Stomach (tissue), 4 donors: ENCODE results near the gene QRICH2.

ENCODE experiments used
- EP300 ChIP-seq: sonication (generic); formaldehyde crosslinking; IDR thresholded peaks from one replicate; pipeline ENCODE4 v1.6.1; 2017; ENCODE audit warnings: antibody characterized with exemption
- POLR2A ChIP-seq, 4 donors: fragments of 450-650 bp; IDR thresholded peaks; one replicate each; pipeline ENCODE4 v1.6.1; 2016; ENCODE audit warnings: antibody characterized with exemption in 4 of 4, control low read depth in 2 of 4, mild to moderate bottlenecking in 1 of 4, moderate library complexity in 1 of 4
- POLR2AphosphoS5 ChIP-seq, 3 donors: sonication (generic); formaldehyde crosslinking; IDR thresholded peaks; one replicate each; pipeline ENCODE4 v1.6.1; 2016; ENCODE audit warnings: antibody characterized with exemption in 3 of 3
- TF ChIP-seq, protein P1 (sequence below), 7 experiments: fragments of 450-650 bp in 4 of 7; fragments of 200-600 bp in 3 of 7; sonication (generic) in 3 of 7; IDR thresholded peaks; one replicate each; pipeline ENCODE4 v1.5.1; 2016 to 2019; ENCODE audit warnings: antibody characterized with exemption in 7 of 7, control low read depth in 2 of 7, mild to moderate bottlenecking in 1 of 7

DNA sequence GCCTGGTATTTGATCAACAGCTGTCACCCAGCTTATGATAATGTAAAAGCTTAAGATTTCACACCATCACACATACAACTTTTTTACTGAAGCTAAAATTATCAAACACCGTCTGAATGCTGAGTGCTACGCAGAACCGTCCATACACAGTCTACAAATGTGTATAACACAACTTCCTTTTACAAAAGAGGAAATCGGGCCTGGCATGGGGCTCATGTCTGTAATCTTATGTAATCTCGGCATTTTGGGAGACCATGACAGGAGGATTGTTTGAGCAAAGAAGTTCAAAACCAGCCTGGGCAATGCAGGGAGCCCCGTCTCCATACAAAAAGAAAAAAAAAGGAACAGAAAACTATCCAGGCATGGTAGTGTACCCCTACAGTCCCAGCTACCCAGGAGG is 19.6 kb upstream of the QRICH2 start:
- TF ChIP-seq EP300 = no peak
- no peak for TF ChIP-seq POLR2A (IDR thresholded peaks at IDR 0.05)
- TF ChIP-seq, protein P1, sequence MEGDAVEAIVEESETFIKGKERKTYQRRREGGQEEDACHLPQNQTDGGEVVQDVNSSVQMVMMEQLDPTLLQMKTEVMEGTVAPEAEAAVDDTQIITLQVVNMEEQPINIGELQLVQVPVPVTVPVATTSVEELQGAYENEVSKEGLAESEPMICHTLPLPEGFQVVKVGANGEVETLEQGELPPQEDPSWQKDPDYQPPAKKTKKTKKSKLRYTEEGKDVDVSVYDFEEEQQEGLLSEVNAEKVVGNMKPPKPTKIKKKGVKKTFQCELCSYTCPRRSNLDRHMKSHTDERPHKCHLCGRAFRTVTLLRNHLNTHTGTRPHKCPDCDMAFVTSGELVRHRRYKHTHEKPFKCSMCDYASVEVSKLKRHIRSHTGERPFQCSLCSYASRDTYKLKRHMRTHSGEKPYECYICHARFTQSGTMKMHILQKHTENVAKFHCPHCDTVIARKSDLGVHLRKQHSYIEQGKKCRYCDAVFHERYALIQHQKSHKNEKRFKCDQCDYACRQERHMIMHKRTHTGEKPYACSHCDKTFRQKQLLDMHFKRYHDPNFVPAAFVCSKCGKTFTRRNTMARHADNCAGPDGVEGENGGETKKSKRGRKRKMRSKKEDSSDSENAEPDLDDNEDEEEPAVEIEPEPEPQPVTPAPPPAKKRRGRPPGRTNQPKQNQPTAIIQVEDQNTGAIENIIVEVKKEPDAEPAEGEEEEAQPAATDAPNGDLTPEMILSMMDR (IDR thresholded peaks at IDR 0.05) = no peak
- TF ChIP-seq POLR2AphosphoS5 (IDR thresholded peaks at IDR 0.05) = no peak
